Iris pigment epithelial cell (primary cell): ENCODE data around the gene VOPP1.
A peak's percentile ranks its signal among the peaks of the same experiment; 100 is the strongest.
"Not testable (repeated sequence)": the region's sequence is repeated elsewhere in the genome, so short reads cannot be mapped to it uniquely, and the experiment has no call there.

Source experiments
- DNase-seq: peaks from one replicate; pipeline ENCODE4 v3.0.0-alpha.2; 2011; ENCODE audit warnings: low read depth

Gene VOPP1

GRCh38 chr7:55572378-55573233, at the start of gene VOPP1:
Gene VOPP1, minus strand, starts transcription at chr7:55572502. Its CDS starts 178 bp downstream, at chr7:55572324.
- peak; percentile 69 for DNase-seq

GRCh38 chr7:55618913-55619312, 46.6 kb upstream of the VOPP1 start:
- DNase-seq: no peak

- not testable (repeated sequence) for DNase-seq
Measured at GRCh38 chr7:55614365-55615064, 42.2 kb upstream of the VOPP1 start.

GRCh38 chr7:55609726-55610125, 37.4 kb upstream of the VOPP1 start:
- not testable (repeated sequence) for DNase-seq

GRCh38 chr7:55605661-55606060, 33.4 kb upstream of the VOPP1 start:
- DNase-seq: not testable (repeated sequence)

- DNase-seq: peak; percentile 31
Measured at GRCh38 chr7:55597944-55598499, 25.7 kb upstream of the VOPP1 start.

- DNase-seq: not testable (repeated sequence)
Measured at GRCh38 chr7:55597214-55597739, 25.0 kb upstream of the VOPP1 start.

- no peak for DNase-seq
Measured at GRCh38 chr7:55595511-55595910, 23.2 kb upstream of the VOPP1 start.

- no peak for DNase-seq
Measured at GRCh38 chr7:55594870-55595269, 22.6 kb upstream of the VOPP1 start.

- no peak for DNase-seq
Measured at GRCh38 chr7:55594414-55594813, 22.1 kb upstream of the VOPP1 start.

- DNase-seq: peak; percentile 39
Measured at GRCh38 chr7:55593515-55594318, 21.4 kb upstream of the VOPP1 start.

- DNase-seq: no peak
Measured at GRCh38 chr7:55593172-55593514, 20.8 kb upstream of the VOPP1 start.

GRCh38 chr7:55592492-55592891, 20.2 kb upstream of the VOPP1 start:
- no peak for DNase-seq

GRCh38 chr7:55591282-55591931, 19.1 kb upstream of the VOPP1 start:
- DNase-seq: no peak

- DNase-seq: no peak
Measured at GRCh38 chr7:55590517-55591281, 18.4 kb upstream of the VOPP1 start.

GRCh38 chr7:55589905-55590304, 17.6 kb upstream of the VOPP1 start:
- no peak for DNase-seq

GRCh38 chr7:55588976-55589604, 16.8 kb upstream of the VOPP1 start:
- DNase-seq: no peak

- DNase-seq: no peak
Measured at GRCh38 chr7:55588379-55588699, 16.0 kb upstream of the VOPP1 start.

GRCh38 chr7:55587687-55588378, 15.5 kb upstream of the VOPP1 start:
- no peak for DNase-seq

GRCh38 chr7:55582656-55583055, 10.4 kb upstream of the VOPP1 start:
- not testable (repeated sequence) for DNase-seq
